Breast epithelium (tissue), 3 donors: ENCODE measurements around the gene PACSIN3.

ENCODE experiments used
- CTCF ChIP-seq, 3 donors: fragments of 450-650 bp; IDR thresholded peaks; one replicate each; pipeline ENCODE4 v1.5.1; 2016 to 2017; ENCODE audit warnings: antibody characterized with exemption in 3 of 3, mild to moderate bottlenecking in 3 of 3, moderate library complexity in 3 of 3
- POLR2A ChIP-seq: fragments of 450-650 bp; IDR thresholded peaks from one replicate; pipeline ENCODE4 v1.6.1; 2016; ENCODE audit warnings: antibody characterized with exemption, mild to moderate bottlenecking, moderate library complexity
- POLR2AphosphoS5 ChIP-seq, 3 donors: sonication (generic); formaldehyde crosslinking; IDR thresholded peaks; one replicate each; pipeline ENCODE4 v1.6.1; 2017; ENCODE audit warnings: antibody characterized with exemption in 3 of 3

GRCh38 chr11:47225552-47226400 is 39.5 kb upstream of the PACSIN3 start:
- TF ChIP-seq POLR2A (no peak), POLR2AphosphoS5 (IDR thresholded peaks at IDR 0.05) (no peak), CTCF (IDR thresholded peaks at IDR 0.05) (no peak)
